GM12878 (cell line): ENCODE measurements around the gene HDAC7. TPM values are rescaled to one million over a fixed set of nuclear protein-coding genes. Genes with fewer than 3 reads are reported as not detected.

ENCODE experiments used
- BCL3 ChIP-seq: IDR thresholded peaks from 2 replicates; pipeline ENCODE4 v1.6.1; 2011; ENCODE audit warnings: borderline replicate concordance, low read depth, mild to moderate bottlenecking, moderate library complexity, low read length; ENCODE audit not compliant: insufficient read depth, poor library complexity, severe bottlenecking
- BRCA1 ChIP-seq: IDR thresholded peaks from 2 replicates; pipeline ENCODE4 v1.6.1; 2011; ENCODE audit warnings: low read depth, low read length, improper control_type of control experiment
- CHD4 ChIP-seq: fragments of 200-600 bp; sonication (generic); IDR thresholded peaks from 2 replicates; pipeline ENCODE4 v1.6.1; 2016; ENCODE audit warnings: mild to moderate bottlenecking
- DPF2 ChIP-seq: fragments of 450-650 bp; IDR thresholded peaks from 2 replicates; pipeline ENCODE4 v1.6.1; 2017; ENCODE audit warnings: mild to moderate bottlenecking
- E2F4 ChIP-seq: IDR thresholded peaks from 2 replicates; pipeline ENCODE4 v1.6.1; 2012; ENCODE audit warnings: low read depth, low read length, improper control_type of control experiment
- EP300 ChIP-seq, 2 experiments: fragments of 150-350 bp in 1 of 2; IDR thresholded peaks; 2 replicates each; pipeline ENCODE4 v1.6.1; 2011 to 2012; ENCODE audit warnings: low read depth in 2 of 2, low read length in 2 of 2, borderline replicate concordance in 1 of 2, improper control_type of control experiment in 1 of 2, inconsistent platforms in 1 of 2; ENCODE audit not compliant: control insufficient read depth in 1 of 2
- IKZF1 ChIP-seq: fragments of 450-650 bp; conservative IDR thresholded peaks from 2 replicates; pipeline ENCODE4 v1.6.1; 2017; ENCODE audit warnings: antibody characterized with exemption, mild to moderate bottlenecking
- JUND ChIP-seq: IDR thresholded peaks from 2 replicates; pipeline ENCODE4 v1.6.1; 2012; ENCODE audit warnings: low read depth, mild to moderate bottlenecking, low read length, improper control_type of control experiment, moderate library complexity
- MLLT1 ChIP-seq: fragments of 450-650 bp; IDR thresholded peaks from 2 replicates; pipeline ENCODE4 v1.6.1; 2016; ENCODE audit warnings: mild to moderate bottlenecking
- NR2C2 ChIP-seq: IDR thresholded peaks from 2 replicates; pipeline ENCODE4 v1.6.1; 2011; ENCODE audit warnings: borderline replicate concordance, low read depth; ENCODE audit not compliant: control insufficient read depth, insufficient read length
- RELB ChIP-seq: fragments of 450-650 bp; IDR thresholded peaks from 2 replicates; pipeline ENCODE4 v1.6.1; 2017; ENCODE audit warnings: low read depth, mild to moderate bottlenecking, moderate library complexity
- SRF ChIP-seq, 2 experiments: IDR thresholded peaks; 2 replicates each; pipeline ENCODE4 v1.6.1; 2011; ENCODE audit warnings: low read depth in 2 of 2, low read length in 2 of 2, mild to moderate bottlenecking in 1 of 2, moderate library complexity in 1 of 2
- ZBTB4 ChIP-seq: fragments of 450-650 bp; formaldehyde crosslinking; IDR thresholded peaks from 2 replicates; pipeline ENCODE4 v1.4.0; 2022; ENCODE audit warnings: mild to moderate bottlenecking, moderate library complexity
- ZBTB40 ChIP-seq: fragments of 450-650 bp; IDR thresholded peaks from 2 replicates; pipeline ENCODE4 v1.6.1; 2016; ENCODE audit warnings: mild to moderate bottlenecking, moderate library complexity, borderline replicate concordance
- polyA plus RNA-seq, 11 experiments: library from polyadenylated mRNA; depleted of rRNA in 4 of 11; unstranded in 6 of 11; stranded (reverse) in 5 of 11; fragments of >200 nt; fragmentation: Nextera tagmentation in 4 of 11; fragmentation: Illumina TruSeq in 1 of 11; extraction: Ambion mirVana in 4 of 11; extraction: Trizol in 1 of 11; gene quantifications; 1 replicate in 1 of 11; 2 replicates in 10 of 11; pipeline versions ENCODE4 v1.2.1 to v1.2.3, GENCODE V29; 2011 to 2016; ENCODE audit warnings: inconsistent platforms in 2 of 11, missing spikeins in 2 of 11, low read depth in 1 of 11
- total RNA-seq, 4 experiments: library from RNA; depleted of rRNA in 3 of 4; stranded (reverse); fragments of >200 nt in 3 of 4; fragmentation: Illumina TruSeq in 1 of 4; extraction: Trizol in 1 of 4; gene quantifications; 2 replicates each; pipeline versions ENCODE4 v1.2.1 to v1.2.3, GENCODE V29; 2013 to 2021

HDAC7 gene
- total and polyA plus RNA-seq, 10 of the 15 experiments (the other 5 are each of a cell fraction or from before 2014, with no cell fraction given), result 0.47 to 18.3 (median 5.4) TPM

- TF ChIP-seq RELB, result peak; percentile 58
- TF ChIP-seq ZBTB40, result no peak
- TF ChIP-seq ZBTB4 (CRISPR knock-in tag), result no peak
- TF ChIP-seq SRF (IDR thresholded peaks at IDR 0.05; ENCODE audit: low read depth in 2 of 2, low read length in 2 of 2), result no peak
- no peak for TF ChIP-seq MLLT1
- peak; percentile 16 to 31; a peak in 1 of 4 replicates for TF ChIP-seq EP300 (IDR thresholded peaks at IDR 0.05; ENCODE audit: borderline replicate concordance in 1 of 2, control insufficient read depth in 1 of 2, low read depth in 2 of 2, low read length in 2 of 2)
- no peak; the same call in none of the 2 replicates for TF ChIP-seq DPF2
- 0 out of 2 replicates have a peak, but pooled peaks have one; percentile 35 for TF ChIP-seq JUND
- peak; percentile 66; the same call in 1 of the 2 replicates for TF ChIP-seq IKZF1
- peak; percentile 97 for TF ChIP-seq BCL3
- no peak for TF ChIP-seq NR2C2
- no peak for TF ChIP-seq BRCA1
- TF ChIP-seq CHD4, result 0 out of 2 replicates have a peak, but pooled peaks have one; percentile 20
- no peak for TF ChIP-seq E2F4
These were observed 6.7 kb downstream of the HDAC7 start (continued) for GRCh38 chr12:47812797-47813510.
